SK-N-SH treated with all-trans-retinoic acid at 6 μM for 48 hours (cell line): ENCODE data around the gene DVL1.

Experiments
- ATAC-seq: fragments of 200-7000 bp; cut with Tn5 transposase; 3 replicates; pipeline ENCODE4 v1.9.1; 2020; ENCODE audit warnings: mild to moderate bottlenecking, moderate library complexity
- ARNTL ChIP-seq: fragments of 450-650 bp; formaldehyde crosslinking; IDR thresholded peaks from 2 replicates; pipeline ENCODE4 v1.5.0; 2020; ENCODE audit warnings: low read depth, mild to moderate bottlenecking, moderate library complexity, borderline replicate concordance
- BACH2 ChIP-seq: fragments of 250-450 bp; sonication (Bioruptor Pico); IDR thresholded peaks from 2 replicates; pipeline ENCODE4 v1.9.0; 2021; ENCODE audit warnings: mild to moderate bottlenecking, borderline replicate concordance
- CREB5 ChIP-seq: fragments of 250-450 bp; sonication (Bioruptor Pico); IDR thresholded peaks from 2 replicates; pipeline ENCODE4 v1.5.1; 2020; ENCODE audit warnings: low read depth, mild to moderate bottlenecking, moderate library complexity
- CSDC2 ChIP-seq: fragments of 250-450 bp; sonication (Bioruptor Pico); IDR thresholded peaks from 2 replicates; pipeline ENCODE4 v1.5.0; 2020; ENCODE audit warnings: mild to moderate bottlenecking, moderate library complexity
- CSRNP3 ChIP-seq: fragments of 250-450 bp; sonication (Bioruptor Pico); IDR thresholded peaks from 2 replicates; pipeline ENCODE4 v1.5.1; 2021; ENCODE audit warnings: mild to moderate bottlenecking, moderate library complexity
- ESRRG ChIP-seq: fragments of 250-450 bp; sonication (Bioruptor Pico); IDR thresholded peaks from 2 replicates; pipeline ENCODE4 v1.6.1; 2021; ENCODE audit warnings: mild to moderate bottlenecking
- GLIS3 ChIP-seq: fragments of 250-450 bp; sonication (Bioruptor Pico); IDR thresholded peaks from 2 replicates; pipeline ENCODE4 v1.5.0; 2020; ENCODE audit warnings: mild to moderate bottlenecking, moderate library complexity
- ISL1 ChIP-seq: fragments of 250-450 bp; sonication (Bioruptor Pico); IDR thresholded peaks from 2 replicates; pipeline ENCODE4 v2.1.2; 2022; ENCODE audit warnings: mild to moderate bottlenecking, moderate library complexity
- OSR1 ChIP-seq: fragments of 250-450 bp; sonication (Bioruptor Pico); IDR thresholded peaks from 2 replicates; pipeline ENCODE4 v1.8.0; 2022; ENCODE audit warnings: moderate library complexity, mild to moderate bottlenecking, inconsistent platforms
- PATZ1 ChIP-seq: fragments of 250-450 bp; sonication (Bioruptor Pico); IDR thresholded peaks from 2 replicates; pipeline ENCODE4 v1.8.0; 2020; ENCODE audit warnings: mild to moderate bottlenecking, moderate library complexity, borderline replicate concordance
- POU6F1 ChIP-seq: fragments of 250-450 bp; sonication (Bioruptor Pico); IDR thresholded peaks from 2 replicates; pipeline ENCODE4 v1.8.0; 2021; ENCODE audit warnings: low read depth, mild to moderate bottlenecking, moderate library complexity, borderline replicate concordance
- PPARA ChIP-seq: fragments of 250-450 bp; sonication (Bioruptor Pico); IDR thresholded peaks from 2 replicates; pipeline ENCODE4 v1.5.0; 2020; ENCODE audit warnings: mild to moderate bottlenecking, borderline replicate concordance
- RARB ChIP-seq: fragments of 250-450 bp; sonication (Bioruptor Pico); IDR thresholded peaks from 2 replicates; pipeline ENCODE4 v1.8.0; 2021; ENCODE audit warnings: mild to moderate bottlenecking, moderate library complexity
- SNAI2 ChIP-seq: fragments of 250-450 bp; sonication (Bioruptor Pico); IDR thresholded peaks from 2 replicates; pipeline ENCODE4 v1.5.0; 2020; ENCODE audit warnings: mild to moderate bottlenecking, moderate library complexity
- TCF4 ChIP-seq: fragments of 250-450 bp; sonication (Bioruptor Pico); IDR thresholded peaks from 2 replicates; pipeline ENCODE4 v1.8.0; 2021; ENCODE audit warnings: mild to moderate bottlenecking, moderate library complexity, borderline replicate concordance
- TOX ChIP-seq: fragments of 250-450 bp; sonication (Bioruptor Pico); IDR thresholded peaks from 2 replicates; pipeline ENCODE4 v1.8.0; 2021; ENCODE audit warnings: mild to moderate bottlenecking, moderate library complexity, borderline replicate concordance
- ZC3H10 ChIP-seq: fragments of 250-450 bp; sonication (Bioruptor Pico); IDR thresholded peaks from 2 replicates; pipeline ENCODE4 v1.5.1; 2021; ENCODE audit warnings: mild to moderate bottlenecking, moderate library complexity
- ZFP3 ChIP-seq: fragments of 250-450 bp; sonication (Bioruptor Pico); IDR thresholded peaks from 2 replicates; pipeline ENCODE4 v1.5.0; 2020; ENCODE audit warnings: mild to moderate bottlenecking, moderate library complexity
- ZFP30 ChIP-seq: fragments of 450-650 bp; formaldehyde crosslinking; IDR thresholded peaks from 2 replicates; pipeline ENCODE4 v1.5.0; 2022; ENCODE audit warnings: mild to moderate bottlenecking, moderate library complexity
- ZNF565 ChIP-seq: fragments of 450-650 bp; formaldehyde crosslinking; conservative IDR thresholded peaks from 2 replicates; pipeline ENCODE4 v1.5.0; 2020; ENCODE audit warnings: low read depth, mild to moderate bottlenecking, moderate library complexity
- ZNF70 ChIP-seq: fragments of 450-650 bp; formaldehyde crosslinking; IDR thresholded peaks from 2 replicates; pipeline ENCODE4 v1.5.0; 2020; ENCODE audit warnings: mild to moderate bottlenecking, moderate library complexity
- ZNF8 ChIP-seq: fragments of 450-650 bp; formaldehyde crosslinking; IDR thresholded peaks from 2 replicates; pipeline ENCODE4 v1.5.0; 2020; ENCODE audit warnings: mild to moderate bottlenecking, moderate library complexity
- TF ChIP-seq, protein P1 (sequence below): fragments of 250-450 bp; sonication (Bioruptor Pico); IDR thresholded peaks from 2 replicates; pipeline ENCODE4 v1.5.0; 2020; ENCODE audit warnings: mild to moderate bottlenecking, moderate library complexity

DVL1 gene

GRCh38 chr1:1305300-1306069 is 43.7 kb downstream of the DVL1 start:
- TF ChIP-seq PATZ1 = no peak; the same call in 1 of the 2 replicates
- no peak for TF ChIP-seq ZNF8 (CRISPR knock-in tag)
- ATAC-seq = peak; percentile 28

GRCh38 chr1:1304331-1305299 is 44.6 kb downstream of the DVL1 start:
- TF ChIP-seq TCF4 (CRISPR knock-in tag) = peak; percentile 23; the same call in 1 of the 2 replicates
- peak; percentile 75; the same call in 1 of the 2 replicates for TF ChIP-seq CREB5 (CRISPR knock-in tag)
- TF ChIP-seq ARNTL (CRISPR knock-in tag) = 0 out of 2 replicates have a peak, but pooled peaks have one; percentile 56
- no peak; the same call in 1 of the 2 replicates for TF ChIP-seq ZFP30 (CRISPR knock-in tag)
- no peak for TF ChIP-seq ZNF70 (CRISPR knock-in tag)
- TF ChIP-seq TOX (CRISPR knock-in tag) = no peak
- no peak for TF ChIP-seq ZC3H10
- TF ChIP-seq, protein P1, sequence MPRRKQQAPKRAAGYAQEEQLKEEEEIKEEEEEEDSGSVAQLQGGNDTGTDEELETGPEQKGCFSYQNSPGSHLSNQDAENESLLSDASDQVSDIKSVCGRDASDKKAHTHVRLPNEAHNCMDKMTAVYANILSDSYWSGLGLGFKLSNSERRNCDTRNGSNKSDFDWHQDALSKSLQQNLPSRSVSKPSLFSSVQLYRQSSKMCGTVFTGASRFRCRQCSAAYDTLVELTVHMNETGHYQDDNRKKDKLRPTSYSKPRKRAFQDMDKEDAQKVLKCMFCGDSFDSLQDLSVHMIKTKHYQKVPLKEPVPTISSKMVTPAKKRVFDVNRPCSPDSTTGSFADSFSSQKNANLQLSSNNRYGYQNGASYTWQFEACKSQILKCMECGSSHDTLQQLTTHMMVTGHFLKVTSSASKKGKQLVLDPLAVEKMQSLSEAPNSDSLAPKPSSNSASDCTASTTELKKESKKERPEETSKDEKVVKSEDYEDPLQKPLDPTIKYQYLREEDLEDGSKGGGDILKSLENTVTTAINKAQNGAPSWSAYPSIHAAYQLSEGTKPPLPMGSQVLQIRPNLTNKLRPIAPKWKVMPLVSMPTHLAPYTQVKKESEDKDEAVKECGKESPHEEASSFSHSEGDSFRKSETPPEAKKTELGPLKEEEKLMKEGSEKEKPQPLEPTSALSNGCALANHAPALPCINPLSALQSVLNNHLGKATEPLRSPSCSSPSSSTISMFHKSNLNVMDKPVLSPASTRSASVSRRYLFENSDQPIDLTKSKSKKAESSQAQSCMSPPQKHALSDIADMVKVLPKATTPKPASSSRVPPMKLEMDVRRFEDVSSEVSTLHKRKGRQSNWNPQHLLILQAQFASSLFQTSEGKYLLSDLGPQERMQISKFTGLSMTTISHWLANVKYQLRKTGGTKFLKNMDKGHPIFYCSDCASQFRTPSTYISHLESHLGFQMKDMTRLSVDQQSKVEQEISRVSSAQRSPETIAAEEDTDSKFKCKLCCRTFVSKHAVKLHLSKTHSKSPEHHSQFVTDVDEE (CRISPR knock-in tag) = peak; percentile 78; the same call in 1 of the 2 replicates
- TF ChIP-seq CSRNP3 (CRISPR knock-in tag) = no peak
- no peak for TF ChIP-seq BACH2 (CRISPR knock-in tag)
- TF ChIP-seq ZNF8 (CRISPR knock-in tag) = 0 out of 2 replicates have a peak, but pooled peaks have one; percentile 17
- no peak for TF ChIP-seq GLIS3 (CRISPR knock-in tag)
- TF ChIP-seq ZFP3 (CRISPR knock-in tag) = no peak
- no peak for TF ChIP-seq SNAI2
- no peak for TF ChIP-seq ISL1 (CRISPR knock-in tag)
- TF ChIP-seq OSR1 (CRISPR knock-in tag) = no peak
- TF ChIP-seq ESRRG (CRISPR knock-in tag) = no peak
- TF ChIP-seq PPARA = peak; percentile 17; the same call in 1 of the 2 replicates
- no peak for TF ChIP-seq PATZ1
- no peak for TF ChIP-seq ZNF565
- TF ChIP-seq POU6F1 (CRISPR knock-in tag) = no peak
- 0 out of 2 replicates have a peak, but pooled peaks have one; percentile 71 for TF ChIP-seq CSDC2 (CRISPR knock-in tag)
- no peak for TF ChIP-seq RARB (CRISPR knock-in tag)
- ATAC-seq = peak; percentile 50
